B cell (primary cell): ENCODE data around the gene LRRC49. TPM values are rescaled to one million over a fixed set of nuclear protein-coding genes. Genes with fewer than 3 reads are reported as not detected.

Experiments used
- ATAC-seq: fragments of 200-7000 bp; cut with Tn5 transposase; one replicate; pipeline ENCODE4 v1.10.0; 2021; ENCODE audit warnings: low read depth, mild to moderate bottlenecking, moderate number of reproducible peaks, moderate library complexity
- CTCF ChIA-PET: fragments of 350-600 bp; sonication (Branson Sonifier 250); formaldehyde crosslinking; loops from one replicate; lab custom pipeline; 2021; ENCODE audit warnings: antibody characterized with exemption, inconsistent platforms; lab: Charles Lee
- POLR2A ChIA-PET: fragments of 350-600 bp; sonication (Branson Sonifier 250); formaldehyde crosslinking; loops from one replicate; lab custom pipeline; 2021; ENCODE audit warnings: antibody characterized with exemption; lab: Charles Lee
- DNase-seq: peaks from one replicate; pipeline ENCODE4 v3.0.0; 2013
- H2AFZ ChIP-seq: 2 replicates; pipeline ENCODE4 v1.6.1; 2012; ENCODE audit warnings: mild to moderate bottlenecking, low read depth, low read length; ENCODE audit not compliant: insufficient read depth, poor library complexity, severe bottlenecking
- H3K27ac ChIP-seq, 2 donors: 1 replicate in 1 of 2; 2 replicates in 1 of 2; pipeline ENCODE4 v1.5.1; 2012 to 2013; ENCODE audit warnings: low read length in 2 of 2, mild to moderate bottlenecking in 2 of 2, moderate library complexity in 1 of 2
- H3K27me3 ChIP-seq, 4 experiments: fragments of 200-600 bp in 1 of 4; sonication (generic) in 1 of 4; replicated peaks in 1 of 4; 1 replicate in 2 of 4; 2 replicates in 2 of 4; pipeline versions ENCODE4 v1.6.1 to v1.7.0; 2013 to 2016; ENCODE audit warnings: low read length in 3 of 4, mild to moderate bottlenecking in 2 of 4, mixed read lengths in 1 of 4, moderate library complexity in 1 of 4; ENCODE audit not compliant: insufficient read depth in 4 of 4, control insufficient read depth in 3 of 4; ENCODE audit errors: control extremely low read depth in 1 of 4
- H3K36me3 ChIP-seq, 2 experiments: replicated peaks in 1 of 2; 1 replicate in 1 of 2; 2 replicates in 1 of 2; pipeline versions ENCODE4 v1.6.1 to v1.7.1; 2013; ENCODE audit warnings: low read length in 1 of 2; ENCODE audit not compliant: insufficient read depth in 2 of 2, control insufficient read depth in 1 of 2; ENCODE audit errors: control extremely low read depth in 1 of 2, extremely low read depth in 1 of 2
- H3K4me1 ChIP-seq, 2 donors: fragments of 200-600 bp in 1 of 2; sonication (generic) in 1 of 2; 1 replicate in 1 of 2; 2 replicates in 1 of 2; pipeline versions ENCODE4 v1.5.1 to v1.6.1; 2013 to 2017; ENCODE audit warnings: low read length in 2 of 2; ENCODE audit not compliant: control insufficient read depth in 2 of 2, insufficient read depth in 2 of 2
- H3K4me2 ChIP-seq: replicated peaks from 2 replicates; pipeline ENCODE3; 2012; ENCODE audit warnings: mild to moderate bottlenecking, low read depth, low read length; ENCODE audit not compliant: poor library complexity, severe bottlenecking
- H3K4me3 ChIP-seq, 5 experiments: fragments of 200-600 bp in 1 of 5; sonication (generic) in 1 of 5; 1 replicate in 3 of 5; 2 replicates in 2 of 5; pipeline versions ENCODE4 v1.5.1 to v1.7.0; 2011 to 2016; ENCODE audit warnings: low read length in 4 of 5, mild to moderate bottlenecking in 4 of 5, low read depth in 2 of 5, control low read depth in 1 of 5, moderate library complexity in 1 of 5; ENCODE audit not compliant: insufficient read depth in 1 of 5; ENCODE audit errors: control extremely low read depth in 1 of 5, extremely low read depth in 1 of 5
- H3K79me2 ChIP-seq: fragments of 200-600 bp; sonication (generic); one replicate; pipeline ENCODE4 v1.6.0; 2016; ENCODE audit warnings: low read length; ENCODE audit not compliant: control insufficient read depth, insufficient read depth
- H3K9ac ChIP-seq: fragments of 200-600 bp; sonication (generic); 2 replicates; pipeline ENCODE4 v1.6.1; 2017; ENCODE audit warnings: mild to moderate bottlenecking, low read length, moderate library complexity
- H3K9me3 ChIP-seq, 3 donors: one replicate each; pipeline versions ENCODE4 v1.6.1 to v1.7.1; 2013; ENCODE audit warnings: low read length in 2 of 3; ENCODE audit not compliant: control insufficient read depth in 2 of 3, insufficient read depth in 1 of 3; ENCODE audit errors: control extremely low read depth in 1 of 3
- H4K20me1 ChIP-seq: 2 replicates; pipeline ENCODE4 v1.6.0; 2012; ENCODE audit warnings: mild to moderate bottlenecking, low read length; ENCODE audit not compliant: insufficient read depth, control insufficient read depth, poor library complexity, severe bottlenecking
- H3K27ac Mint-ChIP-seq: one replicate; pipeline ENCODE4 v1.8.0; 2021; ENCODE audit warnings: mixed read lengths
- H3K27me3 Mint-ChIP-seq: one replicate; pipeline ENCODE4 v1.8.0; 2021; ENCODE audit warnings: mixed read lengths
- H3K4me1 Mint-ChIP-seq: one replicate; pipeline ENCODE4 v1.8.0; 2021; ENCODE audit warnings: mixed read lengths
- H3K4me3 Mint-ChIP-seq: one replicate; pipeline ENCODE4 v1.8.0; 2021; ENCODE audit warnings: mixed read lengths
- H3K9me3 Mint-ChIP-seq: one replicate; pipeline ENCODE4 v1.8.0; 2022; ENCODE audit warnings: mixed read lengths; ENCODE audit not compliant: insufficient read depth
- EZH2 ChIP-seq: IDR thresholded peaks from 2 replicates; pipeline ENCODE4 v1.6.1; 2012; ENCODE audit warnings: borderline replicate concordance, low read depth, mild to moderate bottlenecking, moderate library complexity, low read length; ENCODE audit not compliant: insufficient read depth, poor library complexity, severe bottlenecking
- WGBS: methylation state at CpG from one replicate; pipeline ENCODE4 v1.1.5; 2013; ENCODE audit warnings: missing lambda C conversion rate; ENCODE audit not compliant: insufficient coverage; 5-methylcytosine and 5-hydroxymethylcytosine counted together
- intact Hi-C: fragments of 100-400 bp; cut with micrococcal nuclease; formaldehyde crosslinking; loops from one replicate; pipeline ENCODE4 v1.10.0; 2022
- polyA plus RNA-seq: library from polyadenylated mRNA; depleted of rRNA; stranded (reverse); fragments of >200 nt; gene quantifications from 2 replicates; pipeline ENCODE4 v1.2.3, GENCODE V29; 2012
- total RNA-seq, 2 donors: library from RNA; stranded (reverse); fragments of 120-200 nt in 1 of 2; gene quantifications; 1 replicate in 1 of 2; 2 replicates in 1 of 2; pipeline versions ENCODE4 v1.2.3 to v1.2.4, GENCODE V29; 2013 to 2022
- TF ChIP-seq, protein P1 (sequence below): fragments of 200-600 bp; IDR thresholded peaks from one replicate; pipeline ENCODE4 v1.8.0; 2022; ENCODE audit warnings: antibody characterized with exemption, mild to moderate bottlenecking

The LRRC49 gene
- total and polyA plus RNA-seq, 2 donors (not counting 1 experiment from before 2014, with no cell fraction given): 0.22 to 1.4 TPM

DNA sequence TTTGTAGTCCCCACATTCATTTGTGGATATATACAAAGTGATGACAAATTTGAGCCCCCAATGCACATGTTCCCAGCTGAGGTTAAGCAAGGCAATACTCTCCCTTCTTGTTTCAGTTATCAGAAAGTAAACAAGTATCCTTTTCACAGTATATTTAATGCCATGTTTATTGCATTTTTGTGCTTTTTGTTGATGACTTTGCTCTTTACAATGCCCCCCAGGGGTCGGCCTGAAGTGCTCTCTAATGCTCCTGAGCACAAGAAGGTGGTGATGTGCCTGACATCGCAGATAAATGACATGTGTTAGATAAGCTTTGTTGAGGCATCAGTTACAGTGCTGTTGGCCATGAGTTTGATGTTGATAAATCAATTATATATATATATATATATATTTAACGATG lies 165.0 kb downstream of the LRRC49 start:
- Histone ChIP-seq H3K4me1 (no peaks in the 10 kb centered on the region), H2AFZ (no peak overlapping the region), H3K36me3 (no peaks in the 10 kb centered on the region), H3K9me3 (no peaks in the 10 kb centered on the region), H4K20me1 (no peaks in the 10 kb centered on the region), H3K27me3 (no peaks in the 10 kb centered on the region), H3K4me3 (no peak overlapping the region), H3K4me2 (no peak overlapping the region), H3K27ac (no peak overlapping the region), H3K79me2 (no peaks in the 10 kb centered on the region), H3K9ac (no peak overlapping the region)
- TF ChIP-seq, protein P1, sequence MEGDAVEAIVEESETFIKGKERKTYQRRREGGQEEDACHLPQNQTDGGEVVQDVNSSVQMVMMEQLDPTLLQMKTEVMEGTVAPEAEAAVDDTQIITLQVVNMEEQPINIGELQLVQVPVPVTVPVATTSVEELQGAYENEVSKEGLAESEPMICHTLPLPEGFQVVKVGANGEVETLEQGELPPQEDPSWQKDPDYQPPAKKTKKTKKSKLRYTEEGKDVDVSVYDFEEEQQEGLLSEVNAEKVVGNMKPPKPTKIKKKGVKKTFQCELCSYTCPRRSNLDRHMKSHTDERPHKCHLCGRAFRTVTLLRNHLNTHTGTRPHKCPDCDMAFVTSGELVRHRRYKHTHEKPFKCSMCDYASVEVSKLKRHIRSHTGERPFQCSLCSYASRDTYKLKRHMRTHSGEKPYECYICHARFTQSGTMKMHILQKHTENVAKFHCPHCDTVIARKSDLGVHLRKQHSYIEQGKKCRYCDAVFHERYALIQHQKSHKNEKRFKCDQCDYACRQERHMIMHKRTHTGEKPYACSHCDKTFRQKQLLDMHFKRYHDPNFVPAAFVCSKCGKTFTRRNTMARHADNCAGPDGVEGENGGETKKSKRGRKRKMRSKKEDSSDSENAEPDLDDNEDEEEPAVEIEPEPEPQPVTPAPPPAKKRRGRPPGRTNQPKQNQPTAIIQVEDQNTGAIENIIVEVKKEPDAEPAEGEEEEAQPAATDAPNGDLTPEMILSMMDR: no peak
- no peak for TF ChIP-seq EZH2
- Mint-ChIP-seq H3K27ac (no peak overlapping the region), H3K4me1 (no peaks in the 10 kb centered on the region), H3K9me3 (peaks cover 2% of the 10 kb centered on the region), H3K4me3 (no peak overlapping the region), H3K27me3 (peaks cover 10% of the 10 kb centered on the region)
- ChIA-PET CTCF (no interaction called here), POLR2A (no interaction called here)
- intact Hi-C loops: no loop called here
- 60% methylated on average over 1 of the region's 3 CpGs for WGBS
- DNase-seq (no peak), ATAC-seq (no peak)

DNA sequence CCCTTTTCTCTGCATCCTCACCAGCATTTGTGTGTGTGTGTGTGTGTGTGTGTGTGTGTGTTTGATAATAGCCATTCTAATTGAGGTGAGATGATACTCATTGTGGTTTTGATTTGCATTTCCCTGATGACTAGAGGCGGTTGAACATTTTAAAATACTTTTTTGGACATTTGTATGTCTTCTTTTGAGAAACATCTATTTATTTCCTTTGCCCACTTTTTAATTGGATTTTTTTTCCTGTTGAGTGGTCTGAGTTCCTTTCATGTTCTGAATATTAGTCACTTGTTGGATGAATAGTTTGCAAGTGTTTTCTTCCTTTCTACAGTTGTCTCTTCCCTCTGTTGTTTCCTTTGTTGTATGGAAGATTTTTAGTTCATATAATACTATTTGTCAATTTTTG lies 168.4 kb downstream of the LRRC49 start:
- WGBS: no CpG with 5 or more reads among the region's 1 CpG
- Histone ChIP-seq H3K27ac (no peak overlapping the region), H3K36me3 (no peaks in the 10 kb centered on the region), H3K4me3 (no peak overlapping the region), H3K4me1 (no peaks in the 10 kb centered on the region), H3K9me3 (no peaks in the 10 kb centered on the region), H3K27me3 (no peaks in the 10 kb centered on the region), H4K20me1 (no peaks in the 10 kb centered on the region), H3K9ac (no peak overlapping the region), H2AFZ (no peak overlapping the region), H3K79me2 (no peaks in the 10 kb centered on the region), H3K4me2 (no peak overlapping the region)
- intact Hi-C loops: no loop called here
- ATAC-seq: no peak
- H3K4me3 Mint-ChIP-seq: no peak overlapping the region
- CTCF ChIA-PET: no interaction called here
- H3K9me3 Mint-ChIP-seq: peaks cover 2% of the 10 kb centered on the region
- TF ChIP-seq, protein P1: no peak
- TF ChIP-seq EZH2: no peak
- DNase-seq: no peak
- H3K27me3 Mint-ChIP-seq: peaks cover 10% of the 10 kb centered on the region
- no peak overlapping the region for H3K27ac Mint-ChIP-seq
- no peaks in the 10 kb centered on the region for H3K4me1 Mint-ChIP-seq
- POLR2A ChIA-PET: interaction anchor here (0.7 kb wide), 1 partner anchor 19 kb away, joined by 6 read pairs; no protein-coding TSS in a partner anchor
